ENCODE measurements around the gene NBAS.

DNA sequence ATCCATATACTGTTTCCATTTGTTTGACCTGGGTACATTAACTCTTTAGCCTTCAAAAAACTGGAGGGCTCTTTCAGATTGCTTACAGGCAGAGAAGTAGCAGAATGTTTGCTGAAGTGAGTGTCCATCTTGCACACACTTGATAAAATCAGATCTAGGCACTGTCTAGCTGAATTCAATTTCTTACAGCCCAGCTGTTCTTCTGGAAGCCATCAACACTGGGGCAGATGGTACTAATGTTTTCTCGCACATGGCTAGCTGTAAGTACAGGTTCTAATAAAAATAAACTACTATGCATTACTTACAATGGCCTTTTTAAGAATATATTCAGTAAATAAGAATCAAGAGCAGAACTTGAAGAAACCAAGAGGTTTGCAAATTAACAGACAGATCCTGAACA, 175.9 kb downstream of the NBAS start:
- no peak for TF ChIP-seq POLR2AphosphoS5 (IDR thresholded peaks at IDR 0.05; ENCODE audit: low read depth, low read length)
- no peak for TF ChIP-seq TAF1 (IDR thresholded peaks at IDR 0.05; ENCODE audit: borderline replicate concordance, insufficient read depth, low read length)
- no peak for TF ChIP-seq SIN3A (IDR thresholded peaks at IDR 0.05; ENCODE audit: borderline replicate concordance, insufficient read depth, low read length)

All from PFSK-1 (cell line).